Common myeloid progenitor, CD34-positive (primary cell): ENCODE measurements around the gene DUSP8.

ENCODE experiments used
- CTCF ChIA-PET: fragments of 350-600 bp; sonication (Branson Sonifier 250); formaldehyde crosslinking; loops from one replicate; lab custom pipeline; 2021; ENCODE audit warnings: antibody characterized with exemption; lab: Charles Lee
- POLR2A ChIA-PET: fragments of 350-600 bp; sonication (Branson Sonifier 250); formaldehyde crosslinking; loops from one replicate; lab custom pipeline; 2021; ENCODE audit warnings: antibody characterized with exemption; lab: Charles Lee
- DNase-seq, 3 donors: peaks; one replicate each; pipeline versions ENCODE4 v3.0.0 to v3.0.0-alpha.2; 2013
- H3K27ac ChIP-seq, 2 experiments: 1 replicate in 1 of 2; 2 replicates in 1 of 2; pipeline ENCODE4 v1.7.0; 2013; ENCODE audit warnings: inconsistent platforms in 2 of 2, low read length in 2 of 2, mild to moderate bottlenecking in 2 of 2, low read depth in 1 of 2, moderate library complexity in 1 of 2; ENCODE audit not compliant: severe bottlenecking in 2 of 2, insufficient read depth in 1 of 2, poor library complexity in 1 of 2
- H3K27me3 ChIP-seq, 5 experiments: replicated peaks in 2 of 5; 1 replicate in 3 of 5; 2 replicates in 2 of 5; pipeline versions ENCODE4 v1.6.1 to v1.7.0; 2013; ENCODE audit warnings: low read length in 4 of 5, mild to moderate bottlenecking in 2 of 5, moderate library complexity in 2 of 5, inconsistent platforms in 1 of 5; ENCODE audit not compliant: insufficient read depth in 5 of 5, control insufficient read depth in 4 of 5
- H3K36me3 ChIP-seq, 4 experiments: 1 replicate in 2 of 4; 2 replicates in 2 of 4; pipeline versions ENCODE4 v1.6.1 to v1.7.0; 2013; ENCODE audit warnings: low read length in 3 of 4, control low read depth in 1 of 4, mild to moderate bottlenecking in 1 of 4; ENCODE audit not compliant: control insufficient read depth in 4 of 4, insufficient read depth in 4 of 4
- H3K4me1 ChIP-seq, 4 experiments: 1 replicate in 3 of 4; 2 replicates in 1 of 4; pipeline versions ENCODE4 v1.6.1 to v1.7.1; 2013; ENCODE audit warnings: low read length in 3 of 4, mild to moderate bottlenecking in 3 of 4, control low read depth in 1 of 4, inconsistent platforms in 1 of 4, moderate library complexity in 1 of 4; ENCODE audit not compliant: control insufficient read depth in 4 of 4, insufficient read depth in 4 of 4; ENCODE audit errors: control extremely low read depth in 1 of 4
- H3K4me3 ChIP-seq, 7 experiments: 1 replicate in 4 of 7; 2 replicates in 3 of 7; pipeline versions ENCODE4 v1.5.1 to v1.7.0; 2013; ENCODE audit warnings: mild to moderate bottlenecking in 7 of 7, low read length in 6 of 7, moderate library complexity in 6 of 7, inconsistent platforms in 2 of 7, low read depth in 2 of 7, control low read depth in 1 of 7; ENCODE audit not compliant: insufficient read depth in 4 of 7, control insufficient read depth in 1 of 7; ENCODE audit errors: extremely low read depth in 1 of 7
- H3K9me3 ChIP-seq, 5 experiments: 1 replicate in 4 of 5; 2 replicates in 1 of 5; pipeline versions ENCODE4 v1.6.1 to v1.7.1; 2013; ENCODE audit warnings: low read length in 4 of 5, mild to moderate bottlenecking in 2 of 5, inconsistent platforms in 1 of 5, low read depth in 1 of 5, moderate library complexity in 1 of 5; ENCODE audit not compliant: control insufficient read depth in 4 of 5, insufficient read depth in 2 of 5; ENCODE audit errors: control extremely low read depth in 1 of 5
- WGBS: methylation state at CpG from one replicate; pipeline ENCODE4 v1.1.5; 2013; ENCODE audit not compliant: insufficient coverage; 5-methylcytosine and 5-hydroxymethylcytosine counted together

DUSP8 gene

GRCh38 chr11:1534171-1534570 lies 37.9 kb downstream of the DUSP8 start:
- DNase-seq, result no peak
- H3K36me3 ChIP-seq, result peaks cover 2 to 28% (median 14%) of the 10 kb centered on the region in 4 experiments
- no peaks in the 10 kb centered on the region for H3K9me3 ChIP-seq
- H3K4me3 ChIP-seq, result no peak overlapping the region
- no peak overlapping the region for H3K27ac ChIP-seq
- H3K27me3 ChIP-seq, result peaks cover 0 to 5% (median 0%) of the 10 kb centered on the region in 5 experiments
- 95% methylated on average over 6 of the region's 7 CpGs for WGBS
- POLR2A ChIA-PET, result no interaction called here
- CTCF ChIA-PET, result interaction anchor here (1.1 kb wide), 1 partner anchor 12 kb away, joined by 3 read pairs; no protein-coding TSS in a partner anchor
- H3K4me1 ChIP-seq, result peaks cover 0 to 6% (median 6%) of the 10 kb centered on the region in 4 experiments

GRCh38 chr11:1533342-1533725 lies 38.7 kb downstream of the DUSP8 start:
- Histone ChIP-seq H3K9me3 (no peaks in the 10 kb centered on the region), H3K36me3 (peaks cover 2 to 28% (median 14%) of the 10 kb centered on the region in 4 experiments), H3K27me3 (peaks cover 0 to 3% (median 0%) of the 10 kb centered on the region in 5 experiments), H3K4me1 (peaks cover 0 to 6% (median 6%) of the 10 kb centered on the region in 4 experiments), H3K27ac (no peak overlapping the region), H3K4me3 (no peak overlapping the region)
- ChIA-PET POLR2A (no interaction called here), CTCF (interaction anchor here (1.3 kb wide), 1 partner anchor 17 kb away, joined by 3 read pairs; no protein-coding TSS in a partner anchor)
- 82% methylated on average over 6 of the region's 10 CpGs for WGBS
- no peak for DNase-seq

GRCh38 chr11:1532606-1533341 lies 39.3 kb downstream of the DUSP8 start:
- no peak overlapping the region for H3K27ac ChIP-seq
- peaks cover 2 to 28% (median 14%) of the 10 kb centered on the region in 4 experiments for H3K36me3 ChIP-seq
- H3K4me1 ChIP-seq, result peaks cover 0 to 6% (median 6%) of the 10 kb centered on the region in 4 experiments
- no peak for DNase-seq
- WGBS, result 92% methylated on average over 15 of the region's 20 CpGs
- no peaks in the 10 kb centered on the region for H3K27me3 ChIP-seq
- ChIA-PET POLR2A (no interaction called here), CTCF (interaction anchor here (1.0 to 1.9 kb wide), 3 partner anchors 10 to 18 kb away, joined by 3 to 7 read pairs (median 5); no protein-coding TSS in a partner anchor)
- H3K9me3 ChIP-seq, result no peaks in the 10 kb centered on the region
- H3K4me3 ChIP-seq, result no peak overlapping the region

GRCh38 chr11:1532014-1532586 lies 40.0 kb downstream of the DUSP8 start:
- H3K4me3 ChIP-seq, result no peak overlapping the region
- WGBS, result over 99% methylated on average over 17 of the region's 17 CpGs
- CTCF ChIA-PET, result interaction anchor here (1.0 to 1.9 kb wide), 3 partner anchors 9 to 17 kb away, joined by 3 to 7 read pairs (median 5); no protein-coding TSS in a partner anchor
- H3K36me3 ChIP-seq, result peaks cover 0 to 28% (median 12%) of the 10 kb centered on the region in 4 experiments
- POLR2A ChIA-PET, result no interaction called here
- DNase-seq, result no peak
- no peaks in the 10 kb centered on the region for H3K27me3 ChIP-seq
- peaks cover 0 to 6% (median 6%) of the 10 kb centered on the region in 4 experiments for H3K4me1 ChIP-seq
- H3K27ac ChIP-seq, result no peak overlapping the region
- no peaks in the 10 kb centered on the region for H3K9me3 ChIP-seq

GRCh38 chr11:1531449-1532013 lies 40.5 kb downstream of the DUSP8 start:
- Histone ChIP-seq H3K27ac (no peak overlapping the region), H3K4me3 (no peak overlapping the region), H3K36me3 (peaks cover 0 to 28% (median 12%) of the 10 kb centered on the region in 4 experiments), H3K9me3 (no peaks in the 10 kb centered on the region), H3K27me3 (no peaks in the 10 kb centered on the region), H3K4me1 (peaks cover 0 to 6% (median 6%) of the 10 kb centered on the region in 4 experiments)
- ChIA-PET CTCF (interaction anchor here (1.0 to 1.9 kb wide), 2 partner anchors 9 to 17 kb away, joined by 5 to 7 read pairs; no protein-coding TSS in a partner anchor), POLR2A (no interaction called here)
- WGBS, result 95% methylated on average over 12 of the region's 12 CpGs
- DNase-seq, result no peak

GRCh38 chr11:1530686-1531448 lies 41.2 kb downstream of the DUSP8 start:
- Histone ChIP-seq H3K27me3 (no peaks in the 10 kb centered on the region), H3K9me3 (no peaks in the 10 kb centered on the region), H3K4me3 (no peak overlapping the region), H3K27ac (no peak overlapping the region), H3K4me1 (peaks cover 0 to 6% (median 6%) of the 10 kb centered on the region in 4 experiments), H3K36me3 (peaks cover 0 to 25% (median 12%) of the 10 kb centered on the region in 4 experiments)
- ChIA-PET CTCF (interaction anchor here (1.9 kb wide), 1 partner anchor 8 kb away, joined by 7 read pairs; no protein-coding TSS in a partner anchor), POLR2A (no interaction called here)
- WGBS, result over 99% methylated on average over 19 of the region's 19 CpGs
- no peak for DNase-seq
